Stimulated activated CD4-positive, alpha-beta T cell treated with anti-CD3 and anti-CD28 coated beads, Interleukin-12 subunit alpha, Interleukin-12 subunit beta, amount 100 ng/mL, for 48 hours (primary cell): ENCODE data around the gene ITGAV.

Source experiments
- DNase-seq, 3 donors: peaks; one replicate each; pipeline ENCODE4 v3.0.0-alpha.2; 2020; ENCODE audit warnings: low read depth in 2 of 3, low spot score in 1 of 3

The ITGAV gene

DNA sequence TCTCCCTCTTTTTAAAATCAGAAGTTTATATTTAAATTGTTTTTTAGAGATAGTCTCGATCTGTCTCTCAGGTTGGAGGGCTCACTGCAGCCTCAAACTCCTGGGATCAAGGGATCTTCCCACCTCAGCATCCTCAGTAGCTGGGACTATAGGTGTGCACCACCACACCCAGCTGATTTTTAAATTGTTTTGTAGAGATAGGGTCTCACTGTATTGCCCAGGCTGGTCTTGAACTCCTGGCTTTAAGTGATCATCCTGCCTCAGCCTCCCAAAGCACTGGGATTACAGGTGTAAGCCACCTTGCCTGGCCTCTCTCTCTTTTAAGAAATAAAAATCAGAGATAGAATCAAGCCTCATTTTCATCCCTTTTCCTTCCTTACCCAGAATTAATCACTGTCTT lies 126.1 kb downstream of the ITGAV start:
- DNase-seq = no peak

- DNase-seq = no peak
These were observed 127.0 kb downstream of the ITGAV start for GRCh38 chr2:186716899-186717298.

GRCh38 chr2:186717320-186718007 lies 127.6 kb downstream of the ITGAV start:
- DNase-seq = no peak

GRCh38 chr2:186718122-186718521 lies 128.3 kb downstream of the ITGAV start:
- no peak for DNase-seq

- DNase-seq = no peak
These were observed 129.0 kb downstream of the ITGAV start for GRCh38 chr2:186718903-186719302.

GRCh38 chr2:186721956-186722355 lies 132.1 kb downstream of the ITGAV start:
- DNase-seq = no peak

DNA sequence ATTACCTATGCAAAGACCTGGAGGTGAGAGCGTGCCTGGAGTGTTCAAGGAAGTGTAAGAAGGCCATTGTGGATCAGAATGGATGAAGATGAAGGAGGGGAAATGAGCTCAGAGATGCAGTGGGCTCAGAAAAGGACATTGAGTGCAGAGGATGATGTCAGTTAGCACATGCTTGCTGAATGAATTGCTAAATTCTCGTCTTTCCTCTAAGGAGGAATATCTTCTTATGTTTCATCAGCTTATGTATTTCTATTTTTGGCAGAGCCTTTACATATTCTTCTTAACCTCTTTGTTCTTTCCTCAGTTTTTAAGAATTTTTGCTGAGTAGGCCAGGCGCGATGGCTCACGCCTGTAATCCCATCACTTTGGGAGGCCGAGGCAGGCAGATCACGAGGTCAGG lies 134.9 kb downstream of the ITGAV start:
- DNase-seq = no peak

DNA sequence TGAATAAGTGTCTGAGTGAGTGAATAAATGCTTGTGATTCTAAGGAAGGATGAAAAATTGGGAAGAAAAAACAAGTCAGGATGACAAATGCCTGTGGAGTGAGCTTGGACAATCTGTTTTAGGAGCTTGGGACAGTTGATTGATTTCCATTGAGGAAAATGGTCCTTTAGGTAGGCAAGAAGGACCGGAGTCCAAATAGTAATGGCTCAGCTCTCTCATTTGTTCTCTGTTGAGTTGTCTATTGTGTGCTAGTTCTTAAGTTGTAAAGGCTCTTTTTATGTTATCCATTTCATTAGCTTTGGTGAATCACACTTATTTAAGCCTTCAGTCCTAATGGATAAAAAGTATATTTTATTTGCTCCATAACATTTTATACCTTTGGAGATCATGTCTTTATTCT lies 135.9 kb downstream of the ITGAV start:
- DNase-seq = no peak

GRCh38 chr2:186726938-186727337 lies 137.1 kb downstream of the ITGAV start:
- DNase-seq = no peak

DNA sequence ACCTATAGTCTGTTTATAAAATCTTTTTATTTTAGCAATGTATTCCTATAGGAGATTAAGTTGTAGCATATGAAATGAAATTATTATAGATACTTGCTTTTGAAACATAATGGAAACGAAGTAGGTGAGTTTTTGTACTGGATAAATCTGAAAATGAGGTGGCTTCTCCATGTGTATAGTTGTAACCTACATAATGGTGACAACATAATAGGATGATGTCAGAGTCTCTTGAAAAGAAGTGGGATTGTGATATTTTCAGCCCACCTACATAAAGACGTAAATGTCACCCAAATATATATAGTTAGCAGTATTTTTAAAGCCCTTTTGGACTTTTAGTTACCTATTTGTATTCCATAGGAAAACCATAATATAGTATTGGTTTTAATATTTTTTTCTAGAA lies 138.8 kb downstream of the ITGAV start:
- no peak for DNase-seq
